Ovary (tissue), 9 donors: ENCODE results near the gene RFX1. TPM values are rescaled to one million over a fixed set of nuclear protein-coding genes. Genes with fewer than 3 reads are reported as not detected.
"Not testable (repeated sequence)": the region's sequence is repeated elsewhere in the genome, so short reads cannot be mapped to it uniquely, and the experiment has no call there.

Experiments
- DNase-seq, 5 donors: peaks; one replicate each; pipeline ENCODE4 v3.0.0-alpha.2; 2019 to 2020
- H3K27ac ChIP-seq, 2 donors: fragments of 200-600 bp; one replicate each; pipeline versions ENCODE4 v1.5.1 to v1.8.0; 2019 to 2022
- H3K27me3 ChIP-seq: fragments of 200-600 bp; one replicate; pipeline ENCODE4 v1.8.0; 2022
- H3K36me3 ChIP-seq: fragments of 200-600 bp; sonication (generic); one replicate; pipeline ENCODE4 v1.5.1; 2019
- H3K4me1 ChIP-seq: one replicate; pipeline ENCODE4 v1.8.1; 2013; ENCODE audit warnings: mild to moderate bottlenecking, moderate library complexity; ENCODE audit not compliant: insufficient read depth
- H3K4me3 ChIP-seq: fragments of 200-600 bp; sonication (generic); one replicate; pipeline ENCODE4 v1.5.1; 2017
- H3K9me3 ChIP-seq, 2 donors: fragments of 200-600 bp in 1 of 2; sonication (generic) in 1 of 2; one replicate each; pipeline versions ENCODE4 v1.5.1 to v1.8.1; 2013 to 2019; ENCODE audit warnings: mild to moderate bottlenecking in 1 of 2, moderate library complexity in 1 of 2
- EP300 ChIP-seq: sonication (generic); formaldehyde crosslinking; IDR thresholded peaks from one replicate; pipeline ENCODE4 v1.6.1; 2017; ENCODE audit warnings: antibody characterized with exemption
- POLR2A ChIP-seq: fragments of 450-650 bp; IDR thresholded peaks from one replicate; pipeline ENCODE4 v1.6.1; 2017; ENCODE audit warnings: antibody characterized with exemption, mild to moderate bottlenecking, moderate library complexity
- WGBS, 3 donors: extraction: QIAGEN DNeasy Blood & Tissue Kit in 1 of 3; methylation state at CpG; one replicate each; pipeline versions ENCODE4 v1.1.5 to v1.1.7; 2013 to 2017; 5-methylcytosine and 5-hydroxymethylcytosine counted together
- intact Hi-C, 4 donors: fragments of 100-400 bp; cut with DNase I; formaldehyde crosslinking; loops; one replicate each; pipeline versions ENCODE4 v1.11.0 to v1.15.1; 2022 to 2023
- polyA plus RNA-seq, 2 donors: library from polyadenylated mRNA; stranded (reverse); fragments of 200-250 nt in 1 of 2; fragments of 350-450 nt in 1 of 2; fragmentation: Illumina TruSeq in 1 of 2; extraction: RNeasy Lipid Tissue Mini Kit (QIAGEN cat#74804) in 1 of 2; gene quantifications; one replicate each; pipeline ENCODE4 v1.2.3, GENCODE V29; 2013 to 2014
- total RNA-seq, 7 donors: library from RNA; depleted of rRNA in 2 of 7; stranded (reverse); fragments of >200 nt in 2 of 7; fragmentation: NEBNext Ultra II Directional in 3 of 7; extraction: Animal tissue kit (Norgen Biotek cat#: 25700) in 3 of 7; gene quantifications; one replicate each; pipeline versions ENCODE4 v1.1.0 to v1.2.4, GENCODE V29; 2016 to 2023
- TF ChIP-seq, protein P1 (sequence below), 3 donors: fragments of 450-650 bp in 2 of 3; fragments of 200-600 bp in 1 of 3; IDR thresholded peaks; one replicate each; pipeline versions ENCODE4 v1.5.1 to v1.8.0; 2016 to 2022; ENCODE audit warnings: antibody characterized with exemption in 3 of 3, mild to moderate bottlenecking in 1 of 3
- donor health status: DM: no; HTN: no; CAD: no; lungs with moderate emphysema.
- donor health status: DM: no; HTN: no; CAD: no.
- donor health status: Bipolar disorder and iron deficiency.
- donor health status: DM: yes; HTN: yes; CAD: no.
- donor health status: DM: no; HTN: no; CAD: no.
- donor health status: DM: yes; HTN: yes; CAD: no.

RFX1 gene
- total and polyA plus RNA-seq, 9 donors, result 1.2 to 16.1 (median 13.1) TPM

DNA sequence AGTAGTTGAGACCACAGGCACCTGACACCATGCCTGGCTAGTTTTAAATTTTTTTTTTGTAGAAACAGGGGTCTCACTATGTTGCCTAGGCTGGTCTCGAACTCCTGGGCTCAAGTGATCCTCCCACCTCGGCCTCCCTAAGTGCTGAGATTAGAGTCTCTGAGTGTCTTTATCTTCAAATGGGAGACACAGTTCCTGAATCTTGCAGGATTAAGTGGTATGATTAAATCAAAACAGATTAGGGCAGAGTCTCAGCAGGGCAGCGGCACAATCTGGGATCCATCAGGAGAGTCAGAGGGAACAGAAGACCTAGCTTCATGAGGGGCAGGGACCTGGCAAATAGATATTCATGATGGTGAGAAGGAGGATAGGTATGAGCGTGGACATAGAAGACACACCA, 22.8 kb upstream of the RFX1 start:
- WGBS, 3 donors, result 63 to 76% (median 66%) methylated on average over 4 of the region's 4 CpGs
- no peak for TF ChIP-seq EP300
- TF ChIP-seq POLR2A, result no peak
- TF ChIP-seq, protein P1, sequence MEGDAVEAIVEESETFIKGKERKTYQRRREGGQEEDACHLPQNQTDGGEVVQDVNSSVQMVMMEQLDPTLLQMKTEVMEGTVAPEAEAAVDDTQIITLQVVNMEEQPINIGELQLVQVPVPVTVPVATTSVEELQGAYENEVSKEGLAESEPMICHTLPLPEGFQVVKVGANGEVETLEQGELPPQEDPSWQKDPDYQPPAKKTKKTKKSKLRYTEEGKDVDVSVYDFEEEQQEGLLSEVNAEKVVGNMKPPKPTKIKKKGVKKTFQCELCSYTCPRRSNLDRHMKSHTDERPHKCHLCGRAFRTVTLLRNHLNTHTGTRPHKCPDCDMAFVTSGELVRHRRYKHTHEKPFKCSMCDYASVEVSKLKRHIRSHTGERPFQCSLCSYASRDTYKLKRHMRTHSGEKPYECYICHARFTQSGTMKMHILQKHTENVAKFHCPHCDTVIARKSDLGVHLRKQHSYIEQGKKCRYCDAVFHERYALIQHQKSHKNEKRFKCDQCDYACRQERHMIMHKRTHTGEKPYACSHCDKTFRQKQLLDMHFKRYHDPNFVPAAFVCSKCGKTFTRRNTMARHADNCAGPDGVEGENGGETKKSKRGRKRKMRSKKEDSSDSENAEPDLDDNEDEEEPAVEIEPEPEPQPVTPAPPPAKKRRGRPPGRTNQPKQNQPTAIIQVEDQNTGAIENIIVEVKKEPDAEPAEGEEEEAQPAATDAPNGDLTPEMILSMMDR (IDR thresholded peaks at IDR 0.05), result no peak
- H3K4me3 ChIP-seq, result no peak overlapping the region
- H3K27me3 ChIP-seq, result no peaks in the 10 kb centered on the region
- DNase-seq, result no peak
- H3K36me3 ChIP-seq, result no peaks in the 10 kb centered on the region
- intact Hi-C loops, result no loop called here
- H3K27ac ChIP-seq, result no peak overlapping the region
- H3K4me1 ChIP-seq, result no peaks in the 10 kb centered on the region
- no peaks in the 10 kb centered on the region for H3K9me3 ChIP-seq

DNA sequence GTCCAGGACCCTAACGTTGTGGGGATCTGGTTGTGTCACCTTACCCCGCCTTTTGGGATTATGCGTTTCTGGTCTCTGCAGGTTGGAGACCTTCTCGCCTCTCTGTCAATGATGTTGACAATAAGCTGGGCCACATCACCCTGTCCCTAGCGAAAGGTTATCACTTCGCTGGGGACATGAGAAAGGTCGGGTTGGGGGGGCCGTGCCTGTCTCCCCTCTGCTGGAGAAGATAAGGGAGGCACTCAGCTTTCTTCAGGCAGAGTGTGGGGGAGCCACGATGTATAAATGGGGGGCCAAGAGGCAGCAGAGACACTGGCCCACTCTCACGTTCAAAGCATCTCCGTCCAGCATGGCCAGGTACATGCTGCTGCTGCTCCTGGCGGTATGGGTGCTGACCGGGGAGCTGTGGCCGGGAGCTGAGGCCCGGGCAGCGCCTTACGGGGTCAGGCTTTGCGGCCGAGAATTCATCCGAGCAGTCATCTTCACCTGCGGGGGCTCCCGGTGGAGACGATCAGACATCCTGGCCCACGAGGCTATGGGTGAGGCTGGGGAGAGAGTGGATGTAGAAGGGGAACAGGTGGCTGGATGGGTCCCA, 21.8 kb upstream of the RFX1 start, which contains the start of gene RLN3:
Gene RLN3, plus strand, starts transcription at position 293 of the 595 bp plus-strand sequence. Its CDS starts 57 bp downstream, at position 350.
- H3K27me3 ChIP-seq, result no peaks in the 10 kb centered on the region
- WGBS, 3 donors, result 48 to 54% (median 51%) methylated on average over 24 of the region's 24 CpGs
- no peaks in the 10 kb centered on the region for H3K9me3 ChIP-seq
- intact Hi-C loops, result no loop called here
- no peaks in the 10 kb centered on the region for H3K36me3 ChIP-seq
- TF ChIP-seq EP300, result no peak
- TF ChIP-seq, protein P1 (IDR thresholded peaks at IDR 0.05), result no peak
- TF ChIP-seq POLR2A, result no peak
- no peak for DNase-seq
- H3K4me3 ChIP-seq, result no peak within 1 kb of the TSS
- H3K27ac ChIP-seq, result no peak within 1 kb of the TSS
- H3K4me1 ChIP-seq, result no peaks in the 10 kb centered on the region

DNA sequence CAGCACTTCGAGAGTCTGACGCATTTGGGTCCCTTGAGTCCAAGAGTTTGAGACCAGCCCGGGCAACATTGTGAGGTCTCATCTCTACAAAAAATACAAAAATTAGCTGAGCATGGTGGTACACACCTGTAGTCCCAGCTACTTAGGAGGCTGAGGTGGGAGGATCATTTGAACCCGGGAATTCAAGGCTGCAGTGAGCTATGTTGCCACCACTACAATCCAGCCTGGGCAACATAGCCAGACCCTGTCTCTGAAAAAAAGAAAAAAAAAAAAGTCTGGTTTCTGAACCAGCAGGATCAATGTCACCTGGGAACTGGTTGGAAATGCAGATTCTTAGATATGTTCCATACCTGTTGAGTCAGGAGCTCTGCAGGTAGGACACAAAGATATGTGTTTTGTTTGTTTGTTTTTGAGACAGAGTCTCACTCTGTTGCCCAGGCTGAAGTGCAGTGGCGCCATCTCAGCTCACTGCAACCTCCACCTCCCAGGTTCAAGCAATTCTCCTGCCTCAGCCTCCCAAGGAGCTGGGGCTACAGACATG, 20.6 kb upstream of the RFX1 start:
- H3K27ac ChIP-seq, H3K27me3 ChIP-seq, H3K4me3 ChIP-seq, H3K4me1 ChIP-seq, DNase-seq, H3K9me3 ChIP-seq, intact Hi-C loops, H3K36me3 ChIP-seq: not testable (repeated sequence)
- WGBS, 3 donors, result 88 to 92% (median 92%) methylated on average over 5 of the region's 5 CpGs

DNA sequence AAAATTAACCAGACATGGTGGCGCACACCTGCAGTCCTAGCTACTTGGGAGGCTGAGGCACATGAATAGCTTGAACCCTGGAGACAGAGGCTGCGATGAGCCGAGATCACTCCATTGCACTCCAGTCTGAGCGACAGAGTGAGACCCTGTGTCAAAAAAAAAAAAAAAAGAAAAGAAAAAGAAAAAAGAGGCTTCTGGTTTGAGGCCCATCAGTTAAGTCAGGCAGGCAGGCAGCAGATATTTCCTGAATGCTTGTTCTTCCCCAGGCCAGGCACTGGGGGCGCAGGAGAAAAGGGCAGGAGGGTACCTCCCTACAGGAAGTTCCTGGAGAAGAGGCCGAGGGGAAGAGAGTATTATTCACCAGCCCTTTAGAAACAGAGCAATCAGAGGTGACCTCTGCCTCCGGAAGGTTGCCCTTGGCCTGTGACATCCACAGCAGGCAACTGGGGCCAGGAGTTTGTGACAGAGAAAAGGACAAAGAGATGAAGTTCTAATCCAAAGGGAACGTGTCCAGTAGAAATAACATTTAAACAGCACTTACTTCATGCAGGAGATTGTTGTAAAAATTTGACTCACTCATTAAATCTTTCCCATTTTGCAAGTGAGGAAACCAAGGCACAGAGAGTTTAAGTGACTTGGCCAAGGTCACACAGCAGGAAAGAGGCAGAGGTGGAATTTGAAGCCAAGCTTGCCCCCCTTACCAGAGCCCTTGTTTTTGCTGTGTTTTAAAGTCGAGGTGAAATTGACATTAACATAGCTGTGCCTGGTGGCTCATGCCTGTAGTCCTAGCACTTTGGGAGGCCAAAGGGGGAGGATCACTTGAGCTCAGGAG, 17.5 kb upstream of the RFX1 start:
- Histone ChIP-seq H3K4me1 (no peaks in the 10 kb centered on the region), H3K9me3 (no peaks in the 10 kb centered on the region), H3K36me3 (no peaks in the 10 kb centered on the region), H3K27me3 (no peaks in the 10 kb centered on the region), H3K4me3 (no peak overlapping the region), H3K27ac (no peak overlapping the region)
- 54 to 63% (median 56%) methylated on average over 9 of the region's 9 CpGs for WGBS, 3 donors
- intact Hi-C loops, result no loop called here
- no peak for DNase-seq
- TF ChIP-seq POLR2A (no peak), EP300 (no peak)
- TF ChIP-seq, protein P1 (IDR thresholded peaks at IDR 0.05), result no peak

DNA sequence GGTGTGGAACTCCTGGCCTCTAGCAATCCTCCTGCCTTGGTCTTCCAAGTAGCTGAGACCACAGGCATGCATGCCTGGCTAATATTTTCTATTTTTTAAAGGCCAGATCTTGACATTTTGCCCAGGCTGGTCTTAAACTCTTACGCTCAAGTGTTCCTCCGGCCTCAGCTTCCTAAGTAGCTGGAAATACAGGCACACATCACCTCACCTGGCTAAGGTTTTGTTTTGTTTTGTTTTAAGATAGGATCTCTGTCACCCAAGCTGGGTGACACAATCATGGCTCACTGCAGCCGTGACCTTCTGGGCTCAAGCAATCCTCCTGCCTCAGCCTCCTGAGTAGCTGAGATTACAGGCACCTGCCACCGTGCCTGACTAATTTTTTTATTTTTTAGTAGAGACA, 16.3 kb upstream of the RFX1 start:
- H3K9me3 ChIP-seq, result no peaks in the 10 kb centered on the region
- H3K27ac ChIP-seq, result no peak overlapping the region
- intact Hi-C loops, result no loop called here
- no peak overlapping the region for H3K4me3 ChIP-seq
- no peak for DNase-seq
- no peaks in the 10 kb centered on the region for H3K36me3 ChIP-seq
- H3K4me1 ChIP-seq, result no peaks in the 10 kb centered on the region
- TF ChIP-seq, protein P1 (IDR thresholded peaks at IDR 0.05), result no peak
- TF ChIP-seq POLR2A (no peak), EP300 (no peak)
- WGBS, 3 donors, result 63 to 71% (median 71%) methylated on average over 4 of the region's 4 CpGs
- no peaks in the 10 kb centered on the region for H3K27me3 ChIP-seq
